ENCODE data around the gene PANX2.
"Not testable (repeated sequence)": the region's sequence is repeated elsewhere in the genome, so short reads cannot be mapped to it uniquely, and the experiment has no call there.

The PANX2 gene

GRCh38 chr22:50170453-50171318, at the start of gene PANX2:
Gene PANX2 (plus strand): TSS chr22:50170731. CDS start chr22:50170731, 0 bp downstream.
- DNase-seq (ENCODE audit: low read depth in 2 of 2): no peak

- no peak for DNase-seq (ENCODE audit: low read depth in 2 of 2)
Observed at GRCh38 chr22:50121202-50121740, 49.3 kb upstream of the PANX2 start.

- no peak for DNase-seq (ENCODE audit: low read depth in 2 of 2)
Observed at GRCh38 chr22:50123119-50123518, 47.4 kb upstream of the PANX2 start.

GRCh38 chr22:50125029-50125428, 45.5 kb upstream of the PANX2 start:
- no peak for DNase-seq (ENCODE audit: low read depth in 2 of 2)

GRCh38 chr22:50129121-50129736, 41.3 kb upstream of the PANX2 start:
- DNase-seq (ENCODE audit: low read depth in 2 of 2): no peak

GRCh38 chr22:50131894-50132293, 38.6 kb upstream of the PANX2 start:
- no peak for DNase-seq (ENCODE audit: low read depth in 2 of 2)

GRCh38 chr22:50134481-50134880, 36.0 kb upstream of the PANX2 start:
- no peak for DNase-seq (ENCODE audit: low read depth in 2 of 2)

- no peak for DNase-seq (ENCODE audit: low read depth in 2 of 2)
Observed at GRCh38 chr22:50136581-50137015, 33.9 kb upstream of the PANX2 start.

- DNase-seq (ENCODE audit: low read depth in 2 of 2): not testable (repeated sequence)
Observed at GRCh38 chr22:50137277-50137676, 33.3 kb upstream of the PANX2 start.

- no peak for DNase-seq (ENCODE audit: low read depth in 2 of 2)
Observed at GRCh38 chr22:50138041-50138440, 32.5 kb upstream of the PANX2 start.

- DNase-seq (ENCODE audit: low read depth in 2 of 2): no peak
Observed at GRCh38 chr22:50138988-50139387, 31.5 kb upstream of the PANX2 start.

GRCh38 chr22:50139843-50140415, 30.6 kb upstream of the PANX2 start:
- no peak for DNase-seq (ENCODE audit: low read depth in 2 of 2)

- no peak for DNase-seq (ENCODE audit: low read depth in 2 of 2)
Observed at GRCh38 chr22:50140615-50141014, 29.9 kb upstream of the PANX2 start.

- DNase-seq (ENCODE audit: low read depth in 2 of 2): no peak
Observed at GRCh38 chr22:50141462-50141861, 29.1 kb upstream of the PANX2 start.

- no peak for DNase-seq (ENCODE audit: low read depth in 2 of 2)
Observed at GRCh38 chr22:50141891-50142363, 28.6 kb upstream of the PANX2 start.

GRCh38 chr22:50143096-50143495, 27.4 kb upstream of the PANX2 start:
- DNase-seq (ENCODE audit: low read depth in 2 of 2): no peak

GRCh38 chr22:50144005-50144614, 26.4 kb upstream of the PANX2 start:
- no peak for DNase-seq (ENCODE audit: low read depth in 2 of 2)

- DNase-seq (ENCODE audit: low read depth in 2 of 2): no peak
Observed at GRCh38 chr22:50145721-50146438, 24.7 kb upstream of the PANX2 start.

GRCh38 chr22:50146439-50147238, 23.9 kb upstream of the PANX2 start:
- DNase-seq (ENCODE audit: low read depth in 2 of 2): no peak

All from stimulated activated CD8-positive, alpha-beta memory T cell treated with anti-CD3 and anti-CD28 coated beads, Interleukin-2, amount 100 ng/mL, for 1 hour (primary cell).